NCI-H2171 treated with DMSO at 0.1 percent for 48 hours (cell line): ENCODE data around the gene AHRR.
A peak's percentile ranks its signal among the peaks of the same experiment; 100 is the strongest.
"Not testable (repeated sequence)": the region's sequence is repeated elsewhere in the genome, so short reads cannot be mapped to it uniquely, and the experiment has no call there.

Source experiments
- DNase-seq: peaks from one replicate; lab custom pipeline; 2025; lab: John Stamatoyannopoulos, UW

Gene AHRR

DNA sequence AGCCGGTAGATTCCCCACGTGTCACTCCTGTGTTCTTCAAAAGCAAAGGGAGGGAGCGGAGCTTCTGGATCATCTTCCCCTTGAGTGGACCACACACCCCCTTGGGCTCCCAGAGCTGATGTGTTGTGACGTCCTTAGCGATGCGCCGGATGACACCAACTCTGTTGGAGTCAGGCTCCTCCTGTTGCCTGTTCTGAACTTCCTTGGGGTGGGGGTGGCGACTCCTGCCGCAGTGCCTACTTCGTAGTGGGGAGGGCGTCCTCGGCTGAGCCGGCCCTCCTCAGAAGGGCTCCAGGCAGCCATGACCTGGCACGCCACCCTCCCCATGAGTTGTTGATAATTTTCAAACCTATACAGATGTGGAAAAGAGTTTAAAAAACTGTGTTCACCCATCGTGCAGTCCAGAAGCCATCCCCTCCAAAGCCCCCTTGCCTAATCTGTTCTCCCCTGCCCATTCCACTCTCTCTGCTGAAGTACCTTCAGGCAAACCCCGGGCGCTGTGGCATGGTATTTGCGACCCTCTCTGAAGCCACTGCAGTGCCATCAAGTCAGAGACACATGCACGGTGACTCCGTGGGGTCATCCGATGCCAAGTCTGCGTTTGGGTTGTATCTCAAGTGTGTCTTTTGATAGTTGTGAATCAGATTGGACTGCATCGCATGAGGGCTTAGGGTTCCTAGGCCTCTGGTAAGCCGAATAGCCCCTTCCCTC lies 138.2 kb downstream of the AHRR start:
- no peak for DNase-seq

DNA sequence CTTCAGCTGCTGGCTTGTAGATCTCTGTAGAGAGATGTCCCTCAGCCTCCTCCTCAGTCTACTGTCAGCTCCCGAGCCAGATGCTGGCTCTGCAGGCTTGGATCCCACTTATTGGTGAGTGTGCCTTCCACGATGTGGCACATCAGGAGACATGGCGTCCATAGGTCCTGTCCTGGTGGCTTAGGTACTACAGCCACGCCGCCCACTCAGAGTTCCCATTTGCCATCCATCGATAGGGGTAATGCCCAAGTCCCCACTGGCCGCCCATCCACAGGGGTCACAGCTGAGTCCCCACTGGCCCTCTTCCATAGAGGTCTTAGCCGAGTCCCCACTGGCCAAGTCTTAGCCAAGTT lies 138.7 kb downstream of the AHRR start:
- DNase-seq, result no peak

DNA sequence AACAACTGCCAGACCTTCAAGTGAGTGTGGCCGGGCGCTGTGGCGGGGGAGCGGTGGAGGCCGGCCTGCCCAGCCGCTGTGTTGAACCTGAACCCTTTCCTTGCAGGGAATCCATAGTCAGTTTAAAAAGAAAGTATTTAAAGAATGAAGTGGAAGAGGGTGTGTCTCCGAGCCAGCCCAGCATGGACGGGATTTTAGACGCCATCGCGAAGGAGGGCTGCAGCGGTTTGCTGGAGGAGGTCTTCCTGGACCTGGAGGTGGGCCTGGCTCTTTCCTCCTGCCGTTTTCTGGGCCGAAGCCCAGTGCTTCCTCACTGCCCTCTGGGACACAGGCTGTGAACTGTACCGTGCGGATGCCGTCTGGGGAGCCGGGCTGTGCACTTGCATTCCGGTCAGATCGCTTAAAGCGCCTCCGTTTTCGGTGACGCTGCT lies 140.6 kb downstream of the AHRR start:
- no peak for DNase-seq

DNA sequence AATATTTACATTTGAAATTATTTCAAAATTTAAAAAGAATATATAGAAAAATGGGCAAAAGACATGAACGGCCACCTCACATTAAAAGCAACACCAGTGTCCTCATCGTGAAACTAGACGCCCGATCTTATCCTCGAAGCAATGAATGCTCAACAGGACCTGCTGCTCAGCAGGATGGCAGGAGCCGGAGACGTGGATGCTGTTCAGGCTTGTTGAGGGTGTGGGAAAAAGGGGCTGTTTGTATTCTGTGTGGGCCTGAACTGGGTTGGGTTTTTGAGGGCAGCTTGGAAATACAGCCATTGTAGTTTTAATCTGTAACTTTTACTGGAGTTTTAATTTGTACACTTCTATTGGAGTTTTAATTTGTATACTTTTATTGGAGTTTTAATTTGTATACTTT lies 141.8 kb downstream of the AHRR start:
- DNase-seq, result no peak

GRCh38 chr5:463952-464351 lies 142.4 kb downstream of the AHRR start:
- no peak for DNase-seq

- DNase-seq, result no peak
Observed at GRCh38 chr5:464446-464842, 142.9 kb downstream of the AHRR start.

DNA sequence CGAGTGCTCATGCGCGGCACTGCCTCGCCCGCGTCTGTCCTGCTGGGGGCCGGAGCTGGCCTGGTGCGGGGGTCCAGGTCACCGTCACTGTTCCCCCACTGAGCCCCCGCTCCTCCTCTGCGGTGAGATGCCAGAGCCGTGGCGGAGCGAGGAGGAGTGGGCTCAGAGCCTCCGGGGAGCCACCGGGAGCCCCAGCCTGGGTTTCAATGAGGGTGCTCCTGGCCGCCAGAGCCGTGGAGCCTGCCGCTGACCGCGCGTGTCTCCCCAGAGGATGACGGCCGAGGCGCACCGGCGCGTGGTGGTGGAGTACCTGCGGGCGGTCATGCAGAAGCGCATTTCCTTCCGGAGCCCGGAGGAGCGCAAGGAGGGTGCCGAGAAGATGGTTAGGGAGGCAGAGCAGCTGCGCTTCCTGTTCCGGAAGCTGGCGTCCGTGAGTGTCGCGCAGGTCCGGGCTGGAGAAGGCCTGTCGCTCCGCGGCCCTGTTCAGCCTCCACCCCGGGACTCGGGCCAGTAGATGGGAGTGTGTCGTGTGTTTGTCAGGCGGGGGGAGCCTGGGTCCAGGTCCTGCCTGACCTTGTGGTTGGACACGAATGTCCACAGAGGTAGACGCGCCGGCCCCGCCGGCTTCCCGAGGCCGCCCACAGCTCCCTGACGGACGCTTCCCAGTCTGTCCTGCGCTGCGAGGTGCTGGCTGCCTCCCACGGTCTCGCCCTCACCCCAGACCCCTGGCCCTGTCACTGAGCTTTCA lies 143.5 kb downstream of the AHRR start:
- DNase-seq, result no peak

GRCh38 chr5:465591-466403 lies 144.3 kb downstream of the AHRR start:
- DNase-seq, result no peak

DNA sequence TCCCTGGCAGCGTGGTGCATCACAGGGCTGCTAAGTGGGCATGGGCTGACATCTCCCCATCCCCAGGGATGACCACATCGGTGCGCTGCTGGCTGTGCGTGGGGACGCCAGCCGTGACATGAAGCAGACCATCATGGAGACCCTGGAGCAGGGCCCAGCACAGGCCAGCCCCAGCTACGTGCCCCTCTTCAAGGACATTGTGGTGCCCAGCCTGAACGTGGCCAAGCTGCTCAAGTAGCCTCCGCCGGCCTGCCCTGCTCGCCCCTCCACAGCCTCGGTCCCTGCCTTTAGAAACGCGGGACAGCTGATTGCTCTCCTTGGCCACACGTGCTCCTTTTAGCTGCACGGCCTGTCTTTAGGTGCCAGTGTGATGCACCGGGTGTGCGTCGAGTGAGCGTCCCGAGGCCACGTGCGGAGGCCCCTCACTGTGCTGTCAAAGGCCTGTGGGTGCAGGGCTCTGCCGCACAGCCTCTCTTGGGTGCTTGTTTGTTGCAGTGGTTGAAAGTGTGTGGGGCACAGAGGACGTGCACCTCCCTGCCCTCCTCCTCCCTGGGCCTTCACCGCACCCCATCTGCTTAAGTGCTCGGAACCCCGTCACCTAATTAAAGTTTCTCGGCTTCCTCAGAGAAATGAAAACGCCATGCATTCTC lies 145.3 kb downstream of the AHRR start:
- DNase-seq, result no peak

DNA sequence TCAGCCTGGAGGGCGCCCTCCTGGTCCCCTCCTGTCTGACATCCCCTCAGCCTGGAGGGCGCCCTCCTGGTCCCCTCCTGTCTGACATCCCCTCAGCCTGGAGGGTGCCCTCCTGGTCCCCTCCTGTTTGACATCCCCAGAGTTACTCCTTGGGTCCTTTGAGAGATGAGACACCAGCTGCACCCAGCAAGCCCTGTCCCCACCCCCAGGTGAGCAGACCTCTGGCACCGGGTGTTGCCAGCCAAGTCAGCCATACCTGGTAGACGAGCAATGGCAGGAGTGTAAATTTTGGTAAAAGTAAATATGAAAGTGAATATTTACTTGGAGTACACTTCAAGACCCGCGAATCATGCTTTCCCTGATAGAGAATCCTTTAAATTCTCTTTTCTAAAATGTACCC lies 146.9 kb downstream of the AHRR start:
- peak; percentile 13 for DNase-seq

- peak; percentile 49 for DNase-seq
Observed at GRCh38 chr5:469752-470483, 148.4 kb downstream of the AHRR start.

DNA sequence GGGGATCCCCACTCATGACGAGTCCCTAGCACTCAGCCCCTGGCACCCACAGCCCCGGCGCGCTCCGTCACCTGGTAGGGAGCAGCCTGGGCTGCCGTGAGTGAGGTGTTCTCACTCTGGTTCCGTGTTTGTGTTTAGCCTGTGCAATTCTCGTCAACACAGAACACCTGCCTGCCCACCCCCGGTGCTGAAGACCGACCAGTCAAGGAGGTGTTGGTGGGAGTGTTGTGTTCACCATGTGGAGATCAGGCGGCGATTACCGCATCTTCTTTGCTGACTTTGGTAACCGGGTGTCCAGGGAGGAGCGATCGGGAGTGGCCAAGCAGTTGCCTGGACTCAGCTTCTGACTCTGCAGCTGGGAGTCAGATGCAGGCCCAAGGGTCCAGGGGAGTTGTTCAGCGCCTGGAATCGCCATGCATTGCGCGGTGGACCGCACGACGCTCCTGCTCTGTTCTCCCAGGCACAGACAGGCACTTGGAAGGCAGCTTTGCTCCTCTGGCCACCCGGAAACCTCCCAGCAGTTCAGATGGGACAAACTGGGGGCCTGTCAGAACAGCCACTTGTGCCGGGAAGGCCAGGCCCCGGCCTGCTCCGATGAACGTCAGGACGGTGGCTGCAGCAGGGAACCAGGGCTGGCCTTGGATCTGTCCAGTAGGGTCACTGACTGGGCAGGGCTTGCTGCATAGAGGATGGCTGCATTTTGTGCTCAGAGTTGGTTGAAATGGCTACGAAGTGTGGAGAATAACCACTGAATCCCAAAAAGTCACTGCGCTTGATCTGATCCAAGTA lies 149.6 kb downstream of the AHRR start:
- no peak for DNase-seq

GRCh38 chr5:471750-472058 lies 150.2 kb downstream of the AHRR start:
- no peak for DNase-seq

GRCh38 chr5:472076-472655 lies 150.7 kb downstream of the AHRR start:
- no peak for DNase-seq

- peak; percentile 92 for DNase-seq
Observed at GRCh38 chr5:472656-473550, 151.4 kb downstream of the AHRR start.

DNA sequence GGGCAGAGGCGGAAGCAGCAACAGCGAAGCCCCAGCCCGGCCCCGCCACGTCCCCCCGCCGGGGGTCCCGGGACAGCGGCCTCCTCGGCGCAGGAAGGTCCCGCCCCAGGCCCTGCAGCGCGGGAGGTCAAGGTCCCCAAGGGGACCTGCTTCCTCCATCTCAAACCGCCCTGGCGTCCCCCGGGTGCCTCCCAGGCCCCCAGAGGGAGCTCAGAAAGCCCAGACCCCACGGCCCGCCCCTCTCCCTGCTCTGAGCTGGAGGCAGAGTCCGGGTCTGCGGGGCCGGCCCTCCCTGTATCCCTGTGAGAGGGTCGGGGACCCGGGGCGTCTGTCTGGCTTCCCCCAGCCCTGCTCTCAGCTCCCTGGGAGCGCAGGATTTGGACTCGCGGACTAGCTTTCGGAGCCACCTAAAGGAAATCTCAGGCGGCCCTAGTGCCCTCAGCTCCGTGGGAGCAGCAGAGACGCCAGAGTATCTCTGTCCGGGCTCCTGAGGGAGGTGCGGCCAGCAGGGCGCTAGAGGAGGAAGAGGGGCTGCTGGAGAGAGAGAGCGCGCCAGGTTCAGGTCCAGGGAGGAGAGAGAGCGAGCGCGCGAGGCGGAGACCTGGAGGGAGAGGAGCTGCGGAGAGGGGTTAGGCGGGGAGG lies 152.2 kb downstream of the AHRR start:
- peak; percentile 65 for DNase-seq

DNA sequence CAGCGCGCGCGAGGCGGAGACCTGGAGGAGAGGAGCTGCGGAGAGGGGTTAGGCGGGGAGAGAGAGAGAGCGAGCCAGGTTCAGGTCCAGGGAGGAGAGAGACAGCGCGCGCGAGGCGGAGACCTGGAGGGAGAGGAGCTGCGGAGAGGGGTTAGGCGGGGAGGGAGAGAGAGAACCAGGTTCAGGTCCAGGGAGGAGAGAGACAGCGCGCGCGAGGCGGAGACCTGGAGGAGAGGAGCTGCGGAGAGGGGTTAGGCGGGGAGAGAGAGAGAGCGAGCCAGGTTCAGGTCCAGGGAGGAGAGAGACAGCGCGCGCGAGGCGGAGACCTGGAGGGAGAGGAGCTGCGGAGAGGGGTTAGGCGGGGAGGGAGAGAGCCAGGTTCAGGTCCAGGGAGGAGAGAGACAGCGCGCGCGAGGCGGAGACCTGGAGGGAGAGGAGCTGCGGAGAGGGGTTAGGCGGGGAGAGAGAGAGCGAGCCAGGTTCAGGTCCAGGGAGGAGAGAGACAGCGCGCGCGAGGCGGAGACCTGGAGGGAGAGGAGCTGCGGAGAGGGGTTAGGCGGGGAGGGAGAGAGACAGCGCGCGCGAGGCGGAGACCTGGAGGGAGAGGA lies 152.8 kb downstream of the AHRR start:
- not testable (repeated sequence) for DNase-seq

DNA sequence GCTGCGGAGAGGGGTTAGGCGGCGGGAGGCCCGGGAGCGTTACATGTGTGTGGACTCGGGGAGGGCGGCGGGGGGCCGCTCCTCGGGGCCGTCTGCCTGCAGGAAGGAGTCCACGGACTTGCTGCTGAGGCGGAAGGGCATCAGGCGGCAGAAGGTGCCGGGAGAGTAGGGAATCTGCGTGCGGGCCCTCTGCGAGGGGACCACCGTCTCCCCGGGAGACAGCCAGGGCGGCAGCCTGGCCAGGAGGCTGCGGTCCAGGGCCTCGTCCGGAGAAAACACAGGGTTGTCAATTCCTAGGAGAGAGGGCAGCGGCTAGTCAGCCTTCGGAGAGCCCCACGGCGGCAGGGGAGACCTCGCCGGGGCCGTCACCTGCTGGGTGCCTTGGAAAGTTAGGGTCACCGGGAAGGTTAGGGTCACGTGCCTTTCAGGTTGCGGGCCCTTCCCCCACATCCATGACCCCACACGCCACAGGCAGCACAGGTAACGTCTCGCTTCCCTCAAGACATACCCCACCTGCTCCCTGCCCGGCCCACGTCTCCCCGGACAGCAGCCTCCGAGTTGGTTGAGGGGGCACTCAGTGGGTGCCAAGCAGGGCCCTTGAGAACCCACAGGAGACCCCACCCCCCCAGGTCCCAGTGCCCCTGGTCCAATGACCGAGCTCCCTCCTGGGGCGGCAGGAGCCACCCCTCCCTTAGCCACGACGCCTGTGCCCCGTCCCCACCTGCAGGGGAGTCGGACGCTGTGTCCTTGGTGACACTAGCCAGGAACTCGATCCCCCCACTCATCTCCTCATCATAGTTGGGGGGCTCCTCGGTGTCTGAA lies 153.5 kb downstream of the AHRR start:
- DNase-seq, result no peak
